Spinal cord (tissue), 10 donors: ENCODE measurements around the gene GTPBP1. TPM values are rescaled to one million over a fixed set of nuclear protein-coding genes. Genes with fewer than 3 reads are reported as not detected.

ENCODE experiments used
- DNase-seq, 6 donors: peaks; one replicate each; pipeline versions ENCODE4 v3.0.0 to v3.0.0-alpha.2; 2013 to 2015; ENCODE audit warnings: low spot score in 6 of 6, low read depth in 4 of 6
- H3K27ac ChIP-seq: one replicate; pipeline ENCODE4 v1.5.1; 2013; ENCODE audit warnings: low read depth, low read length, control low read depth
- H3K27me3 ChIP-seq: one replicate; pipeline ENCODE4 v1.6.1; 2013; ENCODE audit warnings: low read length; ENCODE audit not compliant: control insufficient read depth, insufficient read depth
- H3K36me3 ChIP-seq: one replicate; pipeline ENCODE4 v1.6.1; 2013; ENCODE audit warnings: low read length; ENCODE audit not compliant: control insufficient read depth, insufficient read depth
- H3K4me1 ChIP-seq: one replicate; pipeline ENCODE4 v1.6.1; 2013; ENCODE audit warnings: low read length; ENCODE audit not compliant: control insufficient read depth, insufficient read depth
- H3K4me3 ChIP-seq: one replicate; pipeline ENCODE4 v1.5.1; 2013; ENCODE audit warnings: low read depth, low read length, control low read depth
- H3K9me3 ChIP-seq: one replicate; pipeline ENCODE4 v1.6.1; 2013; ENCODE audit warnings: low read length; ENCODE audit not compliant: control insufficient read depth, insufficient read depth
- WGBS: methylation state at CpG from one replicate; pipeline ENCODE4 v1.1.5; 2013; ENCODE audit warnings: missing lambda C conversion rate; ENCODE audit not compliant: insufficient coverage; 5-methylcytosine and 5-hydroxymethylcytosine counted together
- polyA plus RNA-seq, 2 donors: library from polyadenylated mRNA; unstranded; fragments of 120-200 nt; gene quantifications; one replicate each; pipeline ENCODE4 v1.2.1, GENCODE V29; 2013; ENCODE audit not compliant: insufficient read length in 2 of 2
- total RNA-seq, 2 donors: library from RNA; depleted of rRNA in 1 of 2; stranded (reverse); fragments of 120-200 nt in 1 of 2; fragments of >200 nt in 1 of 2; gene quantifications; one replicate each; pipeline versions ENCODE4 v1.2.3 to v1.2.4, GENCODE V29; 2013 to 2014
- donor health status: healthy.

Gene GTPBP1
- total and polyA plus RNA-seq, 4 donors, result 25.0 to 79.6 (median 44.4) TPM

DNA sequence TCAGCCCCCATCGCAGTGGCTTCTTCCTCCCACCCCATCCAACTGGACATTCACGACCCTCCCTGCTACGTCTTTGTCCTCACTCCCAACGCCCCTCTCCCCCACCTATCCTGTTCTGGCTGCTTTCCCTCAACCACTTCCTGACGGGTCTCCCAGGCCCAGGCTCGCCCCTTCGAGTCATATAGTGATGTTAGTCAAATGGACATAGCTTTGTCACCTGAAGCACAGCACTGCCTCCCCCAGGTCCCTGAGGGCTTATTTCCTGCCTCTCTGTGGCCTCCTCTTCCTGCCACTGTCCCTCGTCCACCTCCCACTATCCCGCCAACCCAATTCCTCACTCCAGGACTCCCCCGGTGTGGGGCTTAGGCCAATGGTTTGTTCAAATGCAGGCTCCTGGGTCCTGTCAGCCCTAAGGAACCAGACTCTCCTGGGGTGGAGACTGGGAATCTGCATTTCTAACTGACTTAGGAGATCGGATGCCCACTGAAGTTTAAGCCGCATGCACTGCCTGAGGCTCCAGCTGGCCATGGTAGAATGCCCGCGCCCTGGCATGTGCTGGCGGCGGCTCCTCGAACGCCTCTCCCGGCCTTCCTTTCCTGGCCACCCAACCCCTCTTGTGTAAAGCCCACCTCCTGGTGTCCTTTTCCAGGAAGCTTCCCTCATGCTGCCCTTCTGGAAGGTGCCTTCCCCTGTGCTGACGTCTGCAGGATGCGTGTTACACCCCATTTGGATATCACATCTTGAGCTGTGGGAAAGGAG is 31.7 kb downstream of the GTPBP1 start:
- Histone ChIP-seq H3K4me3 (no peak overlapping the region), H3K27ac (no peak overlapping the region), H3K36me3 (peaks cover 98% of the 10 kb centered on the region), H3K4me1 (peaks cover 28% of the 10 kb centered on the region), H3K9me3 (no peaks in the 10 kb centered on the region), H3K27me3 (no peaks in the 10 kb centered on the region)
- DNase-seq, result no peak
- 85% methylated on average over 16 of the region's 21 CpGs for WGBS

- H3K4me3 ChIP-seq, result no peak overlapping the region
- H3K9me3 ChIP-seq, result no peaks in the 10 kb centered on the region
- no peak overlapping the region for H3K27ac ChIP-seq
- WGBS, result 97% methylated on average over 18 of the region's 18 CpGs
- H3K36me3 ChIP-seq, result peaks cover 100% of the 10 kb centered on the region
- DNase-seq, result no peak
- peaks cover 19% of the 10 kb centered on the region for H3K4me1 ChIP-seq
- no peaks in the 10 kb centered on the region for H3K27me3 ChIP-seq
These were observed 32.8 kb downstream of the GTPBP1 start for GRCh38 chr22:38738475-38739070.

GRCh38 chr22:38739300-38740055 is 33.7 kb downstream of the GTPBP1 start:
- 91% methylated on average over 19 of the region's 20 CpGs for WGBS
- peaks cover 100% of the 10 kb centered on the region for H3K36me3 ChIP-seq
- no peak overlapping the region for H3K4me3 ChIP-seq
- DNase-seq, result no peak
- no peaks in the 10 kb centered on the region for H3K9me3 ChIP-seq
- no peak overlapping the region for H3K27ac ChIP-seq
- peaks cover 10% of the 10 kb centered on the region for H3K4me1 ChIP-seq
- no peaks in the 10 kb centered on the region for H3K27me3 ChIP-seq

GRCh38 chr22:38740116-38740723 is 34.5 kb downstream of the GTPBP1 start:
- H3K27ac ChIP-seq, result no peak overlapping the region
- no peaks in the 10 kb centered on the region for H3K27me3 ChIP-seq
- peaks cover 9% of the 10 kb centered on the region for H3K4me1 ChIP-seq
- H3K9me3 ChIP-seq, result no peaks in the 10 kb centered on the region
- DNase-seq, result no peak
- peaks cover 100% of the 10 kb centered on the region for H3K36me3 ChIP-seq
- WGBS, result 76% methylated on average over 14 of the region's 15 CpGs
- no peak overlapping the region for H3K4me3 ChIP-seq

- no peak for DNase-seq
- Histone ChIP-seq H3K4me3 (no peak overlapping the region), H3K36me3 (peaks cover 100% of the 10 kb centered on the region), H3K9me3 (no peaks in the 10 kb centered on the region), H3K27me3 (no peaks in the 10 kb centered on the region), H3K4me1 (peaks cover 9% of the 10 kb centered on the region), H3K27ac (no peak overlapping the region)
- 66% methylated on average over 3 of the region's 8 CpGs for WGBS
These were observed 35.0 kb downstream of the GTPBP1 start for GRCh38 chr22:38740754-38741153.

- peaks cover 9% of the 10 kb centered on the region for H3K4me1 ChIP-seq
- no peaks in the 10 kb centered on the region for H3K9me3 ChIP-seq
- no peak overlapping the region for H3K4me3 ChIP-seq
- DNase-seq, result no peak
- WGBS, result 92% methylated on average over 8 of the region's 9 CpGs
- H3K36me3 ChIP-seq, result peaks cover 100% of the 10 kb centered on the region
- no peak overlapping the region for H3K27ac ChIP-seq
- no peaks in the 10 kb centered on the region for H3K27me3 ChIP-seq
These were observed 35.4 kb downstream of the GTPBP1 start for GRCh38 chr22:38741166-38741565.

DNA sequence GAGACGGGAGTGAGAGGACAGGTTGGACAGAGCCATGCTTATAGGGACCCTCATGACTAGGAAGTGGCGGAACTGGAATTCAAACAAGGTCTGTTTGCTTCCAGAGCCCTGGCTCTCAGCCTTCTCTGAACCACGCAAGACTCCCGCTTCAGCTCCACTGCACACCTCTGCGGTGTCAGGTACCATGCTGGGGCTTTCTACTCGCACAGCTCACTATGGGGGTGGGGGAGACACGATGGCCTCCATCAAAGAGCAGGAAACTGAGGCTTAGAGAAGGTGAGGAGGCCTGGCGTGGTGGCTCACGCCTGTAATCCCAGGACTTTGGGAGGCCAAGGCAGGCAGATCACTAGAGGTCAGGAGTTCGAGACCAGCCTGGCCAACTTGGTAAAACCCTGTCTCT is 35.8 kb downstream of the GTPBP1 start:
- Histone ChIP-seq H3K9me3 (no peaks in the 10 kb centered on the region), H3K27ac (no peak overlapping the region), H3K4me1 (peaks cover 9% of the 10 kb centered on the region), H3K4me3 (no peak overlapping the region), H3K27me3 (no peaks in the 10 kb centered on the region), H3K36me3 (peaks cover 100% of the 10 kb centered on the region)
- DNase-seq, result no peak
- WGBS, result 98% methylated on average over 8 of the region's 10 CpGs

- Histone ChIP-seq H3K27me3 (no peaks in the 10 kb centered on the region), H3K4me1 (peaks cover 9% of the 10 kb centered on the region), H3K9me3 (no peaks in the 10 kb centered on the region), H3K27ac (no peak overlapping the region), H3K4me3 (no peak overlapping the region), H3K36me3 (peaks cover 95% of the 10 kb centered on the region)
- WGBS, result 91% methylated on average over 25 of the region's 25 CpGs
- DNase-seq, result no peak
These were observed 36.6 kb downstream of the GTPBP1 start for GRCh38 chr22:38742176-38742942.

DNA sequence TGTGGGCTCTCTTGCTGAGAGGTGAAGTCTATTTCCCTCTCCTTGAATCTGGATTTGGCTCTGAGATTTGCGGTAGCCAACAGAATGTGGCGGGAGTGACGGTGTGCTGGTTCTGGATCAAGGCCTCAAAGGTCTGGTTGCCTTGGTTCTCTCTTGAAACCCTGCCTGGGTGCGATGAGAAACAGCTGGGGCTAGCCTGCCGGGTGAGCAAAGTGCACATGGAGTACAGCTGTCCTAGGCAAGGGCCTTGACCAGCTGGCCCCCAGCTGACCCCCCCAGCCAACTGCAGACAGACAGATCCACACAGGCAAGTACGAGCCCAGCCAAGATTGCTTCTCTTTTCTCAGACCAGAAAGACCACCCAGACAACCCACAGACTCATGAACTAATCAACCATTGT is 39.2 kb downstream of the GTPBP1 start:
- Histone ChIP-seq H3K4me1 (peaks cover 9% of the 10 kb centered on the region), H3K9me3 (no peaks in the 10 kb centered on the region), H3K27me3 (no peaks in the 10 kb centered on the region), H3K36me3 (peaks cover 94% of the 10 kb centered on the region), H3K27ac (no peak overlapping the region), H3K4me3 (no peak overlapping the region)
- 85% methylated on average over 5 of the region's 6 CpGs for WGBS
- DNase-seq, result no peak
